ENCODE results near the gene LIME1. TPM values are rescaled to one million over a fixed set of nuclear protein-coding genes. Genes with fewer than 3 reads are reported as not detected.
A peak's percentile ranks its signal among the peaks of the same experiment; 100 is the strongest.

LIME1 gene
- total RNA-seq, 1 experiment from 2014 or later: 25.8 TPM

DNA sequence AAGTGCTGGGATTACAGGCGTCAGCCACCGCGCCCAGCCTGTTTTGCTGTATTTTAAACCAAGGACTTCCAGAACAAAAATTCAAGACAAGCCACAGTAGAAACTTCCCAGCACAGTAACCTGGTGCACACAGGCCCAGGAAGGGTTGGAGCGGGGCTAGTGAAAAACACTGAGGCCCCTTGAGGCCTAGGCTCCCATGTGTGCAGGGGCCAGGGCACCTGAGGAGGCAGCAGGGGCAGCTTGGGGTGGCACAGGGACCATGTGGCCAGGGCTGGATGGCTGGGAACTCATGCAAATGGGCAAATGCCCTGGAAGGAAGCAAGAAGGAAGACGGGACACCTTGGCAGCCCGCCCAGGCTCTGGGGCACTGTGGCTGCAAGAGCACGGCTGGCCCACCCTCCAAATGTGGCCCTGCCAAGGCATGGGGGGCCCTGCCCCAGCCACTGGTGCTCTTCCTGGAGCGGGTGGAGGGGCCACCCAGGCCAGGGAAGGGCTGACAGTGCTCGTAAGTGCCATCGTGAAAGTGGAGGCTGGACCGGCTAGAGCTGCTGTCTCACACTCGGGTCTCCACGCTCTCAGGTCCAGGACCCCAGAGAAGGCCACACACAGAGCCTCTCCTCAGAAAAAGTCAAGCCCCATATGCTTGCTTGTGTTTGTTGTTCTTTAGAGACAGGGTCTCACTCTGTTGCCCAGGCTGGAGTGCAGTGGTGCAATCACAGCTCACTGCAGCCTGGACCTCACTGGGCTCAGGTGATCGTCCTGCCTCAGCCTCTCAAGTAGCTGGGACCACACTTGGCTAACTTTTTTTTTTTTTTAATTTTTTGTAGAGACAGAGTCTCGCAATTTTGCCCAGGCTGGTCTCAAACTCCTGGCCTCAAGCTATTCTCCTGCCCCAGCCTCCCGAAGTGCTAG is 13.4 kb downstream of the LIME1 start:
- Mint-ChIP-seq H3K36me3 (ENCODE audit: insufficient read depth, unreplicated experiment) (peaks cover 11% of the 10 kb centered on the region), H3K9me3 (ENCODE audit: low read depth, unreplicated experiment) (no peaks in the 10 kb centered on the region), H3K27ac (ENCODE audit: unreplicated experiment) (no peak overlapping the region), H3K4me3 (ENCODE audit: low read depth, unreplicated experiment) (no peak overlapping the region), H3K27me3 (ENCODE audit: unreplicated experiment) (peaks cover 5% of the 10 kb centered on the region), H3K4me1 (ENCODE audit: low read depth, unreplicated experiment) (no peaks in the 10 kb centered on the region)
- intact Hi-C loops (cut with micrococcal nuclease; ENCODE audit: unreplicated experiment): no loop called here
- BruUV-seq (replicated peaks): no TSS peak
- TF ChIP-seq, protein P1, sequence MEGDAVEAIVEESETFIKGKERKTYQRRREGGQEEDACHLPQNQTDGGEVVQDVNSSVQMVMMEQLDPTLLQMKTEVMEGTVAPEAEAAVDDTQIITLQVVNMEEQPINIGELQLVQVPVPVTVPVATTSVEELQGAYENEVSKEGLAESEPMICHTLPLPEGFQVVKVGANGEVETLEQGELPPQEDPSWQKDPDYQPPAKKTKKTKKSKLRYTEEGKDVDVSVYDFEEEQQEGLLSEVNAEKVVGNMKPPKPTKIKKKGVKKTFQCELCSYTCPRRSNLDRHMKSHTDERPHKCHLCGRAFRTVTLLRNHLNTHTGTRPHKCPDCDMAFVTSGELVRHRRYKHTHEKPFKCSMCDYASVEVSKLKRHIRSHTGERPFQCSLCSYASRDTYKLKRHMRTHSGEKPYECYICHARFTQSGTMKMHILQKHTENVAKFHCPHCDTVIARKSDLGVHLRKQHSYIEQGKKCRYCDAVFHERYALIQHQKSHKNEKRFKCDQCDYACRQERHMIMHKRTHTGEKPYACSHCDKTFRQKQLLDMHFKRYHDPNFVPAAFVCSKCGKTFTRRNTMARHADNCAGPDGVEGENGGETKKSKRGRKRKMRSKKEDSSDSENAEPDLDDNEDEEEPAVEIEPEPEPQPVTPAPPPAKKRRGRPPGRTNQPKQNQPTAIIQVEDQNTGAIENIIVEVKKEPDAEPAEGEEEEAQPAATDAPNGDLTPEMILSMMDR (IDR thresholded peaks at IDR 0.05; ENCODE audit: unreplicated experiment): no peak
- no peak for DNase-seq
- CTCF ChIA-PET: interaction anchor here (1.3 kb wide), 1 partner anchor 8 kb away, joined by 3 read pairs; no protein-coding TSS in a partner anchor

DNA sequence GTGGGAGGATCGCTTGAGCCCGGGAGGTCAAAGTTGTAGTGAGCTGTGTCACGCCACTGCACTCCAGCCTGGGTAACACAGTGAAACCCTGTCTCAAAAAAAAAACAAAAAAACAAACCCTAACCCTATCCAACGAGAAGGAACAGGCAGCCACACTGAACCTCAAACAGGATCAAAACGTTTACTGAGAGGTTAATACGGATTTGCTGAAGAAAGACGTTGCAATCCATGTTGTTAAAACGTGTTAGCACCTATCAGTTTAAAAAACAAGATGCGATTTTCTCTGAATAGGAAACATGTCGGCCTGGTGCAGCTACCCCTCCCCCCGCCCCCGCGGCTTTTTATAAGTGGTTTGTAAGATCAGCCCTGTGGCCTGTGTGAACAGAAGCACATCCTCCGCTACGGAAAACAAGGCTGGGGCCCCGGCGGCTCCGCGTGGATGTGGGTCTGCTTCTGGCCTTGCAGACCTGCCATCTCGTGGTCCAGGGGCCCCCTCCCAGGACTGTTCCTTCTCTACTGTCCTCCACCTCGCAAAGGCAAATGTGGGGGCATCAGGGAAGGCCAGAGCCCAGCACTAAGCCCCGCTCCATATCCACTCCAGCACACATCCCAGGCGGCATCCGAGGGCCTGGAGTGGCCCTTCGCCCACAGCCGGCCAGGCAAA is 14.5 kb downstream of the LIME1 start:
- no peaks in the 10 kb centered on the region for H3K9me3 Mint-ChIP-seq (ENCODE audit: low read depth, unreplicated experiment)
- BruUV-seq (replicated peaks): no TSS peak
- H3K36me3 Mint-ChIP-seq (ENCODE audit: insufficient read depth, unreplicated experiment): peaks cover 9% of the 10 kb centered on the region
- no peak overlapping the region for H3K4me3 Mint-ChIP-seq (ENCODE audit: low read depth, unreplicated experiment)
- no peak for DNase-seq
- peaks cover 14% of the 10 kb centered on the region for H3K27me3 Mint-ChIP-seq (ENCODE audit: unreplicated experiment)
- CTCF ChIA-PET: interaction anchor here (1.3 kb wide), 1 partner anchor 9 kb away, joined by 3 read pairs; no protein-coding TSS in a partner anchor
- intact Hi-C loops (cut with micrococcal nuclease; ENCODE audit: unreplicated experiment): no loop called here
- TF ChIP-seq, protein P1 (IDR thresholded peaks at IDR 0.05; ENCODE audit: unreplicated experiment): no peak
- H3K4me1 Mint-ChIP-seq (ENCODE audit: low read depth, unreplicated experiment): no peaks in the 10 kb centered on the region
- no peak overlapping the region for H3K27ac Mint-ChIP-seq (ENCODE audit: unreplicated experiment)

DNA sequence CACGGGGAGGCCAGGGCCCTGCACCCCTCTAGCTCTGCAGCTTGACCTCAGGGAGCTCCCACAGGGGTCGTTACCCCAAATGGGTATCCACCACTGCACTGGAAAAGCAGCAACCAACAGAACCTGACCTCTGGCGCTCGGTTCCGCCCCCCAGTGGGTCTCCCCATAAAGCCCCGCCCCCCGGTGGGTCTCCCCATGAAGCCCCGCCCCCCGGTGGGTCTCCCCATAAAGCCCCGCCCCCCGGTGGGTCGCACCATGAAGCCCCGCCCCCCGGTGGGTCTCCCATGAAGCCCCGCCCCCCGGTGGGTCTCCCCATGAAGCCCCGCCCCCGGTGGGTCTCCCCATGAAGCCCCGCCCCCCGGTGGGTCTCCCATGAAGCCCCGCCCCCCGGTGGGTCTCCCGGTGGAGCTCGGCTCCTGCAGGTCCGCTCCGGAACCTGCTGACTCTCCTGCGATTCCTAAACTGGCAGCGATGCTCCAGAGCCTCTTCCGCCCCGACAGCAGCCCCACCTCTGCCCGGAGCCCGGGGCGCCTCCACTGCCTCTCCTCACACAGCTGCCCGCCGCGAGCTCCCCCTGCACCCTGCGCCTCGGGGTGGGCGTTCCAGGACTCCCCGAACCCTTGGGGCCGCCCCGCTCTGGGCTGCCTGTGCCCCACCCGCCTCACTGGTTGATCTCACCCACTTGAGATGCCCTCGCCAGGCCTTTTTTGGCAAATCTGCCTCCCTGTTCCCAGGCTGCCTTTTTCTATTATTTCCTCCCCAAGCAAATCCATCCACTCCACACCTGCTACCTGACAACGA is 15.2 kb downstream of the LIME1 start:
- TF ChIP-seq, protein P1 (IDR thresholded peaks at IDR 0.05; ENCODE audit: unreplicated experiment): no peak
- Mint-ChIP-seq H3K4me1 (ENCODE audit: low read depth, unreplicated experiment) (no peaks in the 10 kb centered on the region), H3K36me3 (ENCODE audit: insufficient read depth, unreplicated experiment) (peaks cover 9% of the 10 kb centered on the region), H3K4me3 (ENCODE audit: low read depth, unreplicated experiment) (no peak overlapping the region), H3K27me3 (ENCODE audit: unreplicated experiment) (peaks cover 14% of the 10 kb centered on the region), H3K9me3 (ENCODE audit: low read depth, unreplicated experiment) (no peaks in the 10 kb centered on the region), H3K27ac (ENCODE audit: unreplicated experiment) (peak overlapping the region; percentile 46)
- no peak for DNase-seq
- intact Hi-C loops (cut with micrococcal nuclease; ENCODE audit: unreplicated experiment): no loop called here
- BruUV-seq (replicated peaks): no TSS peak
- CTCF ChIA-PET: no interaction called here

DNA sequence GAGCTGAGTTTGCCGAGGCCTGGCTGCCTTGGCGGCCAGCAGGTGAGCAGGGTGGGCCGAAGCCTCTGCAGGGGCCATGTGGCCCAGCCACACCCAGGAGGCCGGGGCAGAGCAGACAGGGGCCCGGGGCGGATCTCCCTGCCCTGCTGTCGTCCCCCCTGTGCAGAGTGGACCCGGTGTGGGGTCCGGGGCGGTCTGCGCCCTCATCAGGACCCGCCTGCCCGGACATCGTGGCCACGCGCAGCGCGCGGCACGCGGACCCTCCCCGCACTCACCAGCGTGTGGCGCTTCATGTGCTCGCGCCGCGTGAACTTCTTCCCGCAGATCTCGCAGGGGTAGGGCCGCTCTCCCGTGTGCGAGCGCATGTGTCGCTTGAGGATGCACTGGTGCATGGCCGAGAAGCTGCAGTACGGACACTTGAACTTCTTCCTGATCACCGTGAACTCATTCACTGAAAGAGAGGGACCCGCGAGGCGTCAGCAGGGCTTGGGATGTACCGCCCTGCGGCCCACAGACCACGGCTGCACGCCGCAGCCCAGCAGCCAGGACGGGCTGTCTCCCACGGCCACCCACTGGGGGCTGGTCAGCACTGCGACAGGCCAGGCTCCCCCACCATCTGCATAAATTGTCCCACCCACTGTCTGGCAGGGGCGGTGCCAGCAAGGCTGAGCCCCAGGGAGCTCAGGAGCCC is 16.1 kb downstream of the LIME1 start:
- H3K27ac Mint-ChIP-seq (ENCODE audit: unreplicated experiment): peak overlapping the region; percentile 46
- H3K4me3 Mint-ChIP-seq (ENCODE audit: low read depth, unreplicated experiment): no peak overlapping the region
- intact Hi-C loops (cut with micrococcal nuclease; ENCODE audit: unreplicated experiment): no loop called here
- no peaks in the 10 kb centered on the region for H3K9me3 Mint-ChIP-seq (ENCODE audit: low read depth, unreplicated experiment)
- CTCF ChIA-PET: no interaction called here
- no peaks in the 10 kb centered on the region for H3K4me1 Mint-ChIP-seq (ENCODE audit: low read depth, unreplicated experiment)
- TF ChIP-seq, protein P1 (IDR thresholded peaks at IDR 0.05; ENCODE audit: unreplicated experiment): peak; percentile 35
- no TSS peak for BruUV-seq (replicated peaks)
- H3K36me3 Mint-ChIP-seq (ENCODE audit: insufficient read depth, unreplicated experiment): peaks cover 9% of the 10 kb centered on the region
- peaks cover 22% of the 10 kb centered on the region for H3K27me3 Mint-ChIP-seq (ENCODE audit: unreplicated experiment)
- DNase-seq: no peak

Measured in Calu3 (cell line).